Body of pancreas (tissue), 4 donors: ENCODE measurements around the gene KDM2B.

Experiments
- CTCF ChIP-seq, 7 experiments: fragments of 450-650 bp in 4 of 7; fragments of 200-600 bp in 3 of 7; sonication (generic) in 3 of 7; IDR thresholded peaks; one replicate each; pipeline ENCODE4 v1.5.1; 2016 to 2019; ENCODE audit warnings: antibody characterized with exemption in 7 of 7
- POLR2A ChIP-seq, 3 donors: fragments of 450-650 bp; IDR thresholded peaks; one replicate each; pipeline ENCODE4 v1.6.1; 2016; ENCODE audit warnings: antibody characterized with exemption in 3 of 3, mild to moderate bottlenecking in 2 of 3

GRCh38 chr12:121503395-121503794 lies 77.4 kb downstream of the KDM2B start:
- TF ChIP-seq CTCF (IDR thresholded peaks at IDR 0.05) (no peak), POLR2A (IDR thresholded peaks at IDR 0.05) (no peak)
